MCF 10A (cell line): ENCODE results near the gene ME3. TPM values are rescaled to one million over a fixed set of nuclear protein-coding genes. Genes with fewer than 3 reads are reported as not detected.

Source experiments
- BruUV-seq: library from RNA; stranded (reverse); fragments of 400-500 nt; replicated peaks from 2 replicates; lab custom pipeline; 2021; lab: Mats Ljungman, UMichigan
- CTCF ChIA-PET: fragments of 300-600 bp; sonication (Branson Sonifier 250); formaldehyde crosslinking; extraction: SDS; loops from one replicate; lab custom pipeline; 2021; ENCODE audit warnings: antibody characterized with exemption, inconsistent platforms; lab: Yijun Ruan, JAX
- POLR2A ChIA-PET: fragments of 300-600, 350-650 bp; sonication (Branson Sonifier 250); formaldehyde crosslinking; extraction: SDS; loops from one replicate; lab custom pipeline; 2020; ENCODE audit warnings: antibody characterized with exemption, inconsistent platforms; lab: Yijun Ruan, JAX
- DNase-seq: peaks from one replicate; pipeline ENCODE4 v3.0.0-alpha.2; 2018; ENCODE audit not compliant: unreplicated experiment
- H3K27ac Mint-ChIP-seq: one replicate; pipeline ENCODE4 v1.8.0; 2022; ENCODE audit warnings: mild to moderate bottlenecking, low read depth, mixed read lengths; ENCODE audit not compliant: unreplicated experiment
- H3K27me3 Mint-ChIP-seq: one replicate; pipeline ENCODE4 v1.8.0; 2022; ENCODE audit warnings: mixed read lengths; ENCODE audit not compliant: insufficient read depth, unreplicated experiment
- H3K36me3 Mint-ChIP-seq: one replicate; pipeline ENCODE4 v1.8.0; 2022; ENCODE audit warnings: mild to moderate bottlenecking, moderate library complexity, mixed read lengths; ENCODE audit not compliant: insufficient read depth, unreplicated experiment
- H3K4me1 Mint-ChIP-seq: one replicate; pipeline ENCODE4 v1.8.0; 2022; ENCODE audit warnings: mixed read lengths; ENCODE audit not compliant: insufficient read depth, unreplicated experiment
- H3K4me3 Mint-ChIP-seq: one replicate; pipeline ENCODE4 v1.8.0; 2022; ENCODE audit warnings: mild to moderate bottlenecking, moderate library complexity, mixed read lengths; ENCODE audit not compliant: unreplicated experiment
- H3K9me3 Mint-ChIP-seq: one replicate; pipeline ENCODE4 v1.8.0; 2022; ENCODE audit warnings: mixed read lengths; ENCODE audit not compliant: unreplicated experiment
- CTCF ChIP-seq: fragments of 200-600 bp; IDR thresholded peaks from one replicate; pipeline ENCODE4 v1.8.0; 2022; ENCODE audit warnings: antibody characterized with exemption, mild to moderate bottlenecking; ENCODE audit not compliant: unreplicated experiment
- intact Hi-C: fragments of 100-400 bp; cut with micrococcal nuclease; formaldehyde crosslinking; loops from 2 replicates; pipeline ENCODE4 v1.14.1; 2022
- total RNA-seq: library from RNA; stranded (reverse); gene quantifications from 2 replicates; pipeline ENCODE4 v1.2.3, GENCODE V29; 2022

ME3 gene
- total RNA-seq, 1 experiment from 2014 or later = not detected

- H3K4me3 Mint-ChIP-seq = no peak overlapping the region
- BruUV-seq = no TSS peak
- peaks cover 4% of the 10 kb centered on the region for H3K36me3 Mint-ChIP-seq
- no peak overlapping the region for H3K27ac Mint-ChIP-seq
- H3K9me3 Mint-ChIP-seq = peaks cover 10% of the 10 kb centered on the region
- TF ChIP-seq CTCF = no peak
- intact Hi-C loops = no loop called here
- POLR2A ChIA-PET = interaction anchor here (0.6 to 3.6 kb wide), 5 partner anchors 11 to 279 kb away, joined by 3 to 16 read pairs (median 5); no protein-coding TSS in a partner anchor
- CTCF ChIA-PET = interaction anchor here (0.6 to 1.3 kb wide), 4 partner anchors 11 to 250 kb away, joined by 3 read pairs; no protein-coding TSS in a partner anchor
- DNase-seq = no peak
- peaks cover 9% of the 10 kb centered on the region for H3K4me1 Mint-ChIP-seq
- H3K27me3 Mint-ChIP-seq = no peaks in the 10 kb centered on the region
Measured at GRCh38 chr11:86706338-86707131, 34.1 kb upstream of the ME3 start.

GRCh38 chr11:86704710-86705109, 32.3 kb upstream of the ME3 start:
- H3K4me3 Mint-ChIP-seq = no peak overlapping the region
- CTCF ChIA-PET = interaction anchor here (0.6 kb wide), 1 partner anchor 203 kb away, joined by 3 read pairs; no protein-coding TSS in a partner anchor
- H3K9me3 Mint-ChIP-seq = peaks cover 1% of the 10 kb centered on the region
- intact Hi-C loops = no loop called here
- peaks cover 9% of the 10 kb centered on the region for H3K4me1 Mint-ChIP-seq
- no peak for DNase-seq
- H3K36me3 Mint-ChIP-seq = no peaks in the 10 kb centered on the region
- POLR2A ChIA-PET = interaction anchor here (2.8 kb wide), 1 partner anchor 23 kb away, joined by 6 read pairs; no protein-coding TSS in a partner anchor
- no peak for TF ChIP-seq CTCF
- H3K27ac Mint-ChIP-seq = no peak overlapping the region
- BruUV-seq = no TSS peak
- no peaks in the 10 kb centered on the region for H3K27me3 Mint-ChIP-seq

- Mint-ChIP-seq H3K36me3 (no peaks in the 10 kb centered on the region), H3K27ac (no peak overlapping the region), H3K4me3 (no peak overlapping the region), H3K4me1 (peaks cover 10% of the 10 kb centered on the region), H3K9me3 (no peaks in the 10 kb centered on the region), H3K27me3 (no peaks in the 10 kb centered on the region)
- intact Hi-C loops = no loop called here
- no peak for DNase-seq
- ChIA-PET CTCF (no interaction called here), POLR2A (no interaction called here)
- no peak for TF ChIP-seq CTCF
- BruUV-seq = no TSS peak
Measured at GRCh38 chr11:86703987-86704386, 31.6 kb upstream of the ME3 start.

- no peak overlapping the region for H3K4me3 Mint-ChIP-seq
- TF ChIP-seq CTCF = no peak
- ChIA-PET CTCF (interaction anchor here (0.9 kb wide), 1 partner anchor 63 kb away, joined by 3 read pairs; no protein-coding TSS in a partner anchor), POLR2A (no interaction called here)
- H3K4me1 Mint-ChIP-seq = peaks cover 9% of the 10 kb centered on the region
- H3K9me3 Mint-ChIP-seq = no peaks in the 10 kb centered on the region
- no peak overlapping the region for H3K27ac Mint-ChIP-seq
- no TSS peak for BruUV-seq
- H3K36me3 Mint-ChIP-seq = no peaks in the 10 kb centered on the region
- H3K27me3 Mint-ChIP-seq = no peaks in the 10 kb centered on the region
- intact Hi-C loops = no loop called here
- no peak for DNase-seq
Measured at GRCh38 chr11:86702220-86702983, 30.0 kb upstream of the ME3 start.
